ENCODE data around the gene TRPM7.
A peak's percentile ranks its signal among the peaks of the same experiment; 100 is the strongest.
"Not testable (repeated sequence)": the region's sequence is repeated elsewhere in the genome, so short reads cannot be mapped to it uniquely, and the experiment has no call there.

The TRPM7 gene

GRCh38 chr15:50697109-50697797, 10.7 kb upstream of the TRPM7 start:
- H3K9me3 ChIP-seq (ENCODE audit: insufficient read depth, low read length, severe bottlenecking), result no peaks in the 10 kb centered on the region
- no peaks in the 10 kb centered on the region for H3K4me1 ChIP-seq (ENCODE audit: insufficient read depth, low read length)

DNA sequence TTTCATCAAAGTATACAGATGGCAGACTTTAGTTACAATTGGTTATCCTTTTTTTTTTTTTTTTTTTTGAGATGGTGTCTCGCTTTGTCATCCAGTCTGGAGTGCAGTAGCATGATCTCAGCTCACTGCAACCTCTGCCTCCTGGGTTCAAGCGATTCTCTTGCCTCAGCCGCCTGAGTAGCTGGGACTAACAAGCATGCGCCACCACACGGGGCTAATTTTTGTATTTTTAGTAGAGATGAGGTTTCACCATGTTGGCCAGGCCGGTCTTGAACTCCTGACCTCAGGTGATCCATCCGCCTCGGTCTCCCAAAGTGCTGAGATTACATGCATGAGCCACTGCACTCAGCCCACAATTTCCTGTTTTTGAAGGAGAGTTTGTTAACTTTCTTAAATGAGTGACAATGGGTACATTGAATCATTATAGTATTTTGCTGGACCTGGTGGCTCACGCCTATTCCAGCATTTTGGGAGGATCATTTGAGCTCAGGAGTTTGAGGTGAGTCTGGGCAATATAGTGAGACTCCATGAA, 8.1 kb upstream of the TRPM7 start:
- not testable (repeated sequence) for DNase-seq; H3K9me3 ChIP-seq (ENCODE audit: insufficient read depth, low read length, severe bottlenecking); H3K4me1 ChIP-seq (ENCODE audit: insufficient read depth, low read length); H3K4me3 ChIP-seq (ENCODE audit: low read depth in 1 of 2, low read length in 2 of 2); H3K27me3 ChIP-seq (ENCODE audit: insufficient read depth, low read length, poor library complexity); H3K79me2 ChIP-seq (ENCODE audit: insufficient read depth, low read length); H3K27ac ChIP-seq (ENCODE audit: low read length); H2AFZ ChIP-seq (ENCODE audit: low read depth, low read length); H4K20me1 ChIP-seq (ENCODE audit: insufficient read depth, low read length); ATAC-seq (ENCODE audit: insufficient read depth, low read depth); H3K4me2 ChIP-seq (ENCODE audit: insufficient read depth, low read length); H3K9ac ChIP-seq (ENCODE audit: low read depth, low read length); H3K36me3 ChIP-seq (ENCODE audit: insufficient read depth, low read length)

More at GRCh38 chr15:50697109-50697797, 10.7 kb upstream of the TRPM7 start:
- DNase-seq (no peak), ATAC-seq (ENCODE audit: insufficient read depth, low read depth) (no peak)
- Histone ChIP-seq H3K4me3 (ENCODE audit: low read depth in 1 of 2, low read length in 2 of 2) (no peak overlapping the region), H3K9ac (ENCODE audit: low read depth, low read length) (no peak overlapping the region), H3K27ac (ENCODE audit: low read length) (no peak overlapping the region), H4K20me1 (ENCODE audit: insufficient read depth, low read length) (no peaks in the 10 kb centered on the region), H3K36me3 (ENCODE audit: insufficient read depth, low read length) (no peaks in the 10 kb centered on the region), H3K79me2 (ENCODE audit: insufficient read depth, low read length) (no peaks in the 10 kb centered on the region), H3K27me3 (ENCODE audit: insufficient read depth, low read length, poor library complexity) (no peaks in the 10 kb centered on the region), H2AFZ (ENCODE audit: low read depth, low read length) (no peak overlapping the region), H3K4me2 (ENCODE audit: insufficient read depth, low read length) (no peak overlapping the region)
- no peak for TF ChIP-seq EZH2 (IDR thresholded peaks at IDR 0.05; ENCODE audit: borderline replicate concordance, low read depth, low read length, severe bottlenecking)

GRCh38 chr15:50687302-50687902, 805 bp upstream of the TRPM7 start:
- TF ChIP-seq, protein P1, sequence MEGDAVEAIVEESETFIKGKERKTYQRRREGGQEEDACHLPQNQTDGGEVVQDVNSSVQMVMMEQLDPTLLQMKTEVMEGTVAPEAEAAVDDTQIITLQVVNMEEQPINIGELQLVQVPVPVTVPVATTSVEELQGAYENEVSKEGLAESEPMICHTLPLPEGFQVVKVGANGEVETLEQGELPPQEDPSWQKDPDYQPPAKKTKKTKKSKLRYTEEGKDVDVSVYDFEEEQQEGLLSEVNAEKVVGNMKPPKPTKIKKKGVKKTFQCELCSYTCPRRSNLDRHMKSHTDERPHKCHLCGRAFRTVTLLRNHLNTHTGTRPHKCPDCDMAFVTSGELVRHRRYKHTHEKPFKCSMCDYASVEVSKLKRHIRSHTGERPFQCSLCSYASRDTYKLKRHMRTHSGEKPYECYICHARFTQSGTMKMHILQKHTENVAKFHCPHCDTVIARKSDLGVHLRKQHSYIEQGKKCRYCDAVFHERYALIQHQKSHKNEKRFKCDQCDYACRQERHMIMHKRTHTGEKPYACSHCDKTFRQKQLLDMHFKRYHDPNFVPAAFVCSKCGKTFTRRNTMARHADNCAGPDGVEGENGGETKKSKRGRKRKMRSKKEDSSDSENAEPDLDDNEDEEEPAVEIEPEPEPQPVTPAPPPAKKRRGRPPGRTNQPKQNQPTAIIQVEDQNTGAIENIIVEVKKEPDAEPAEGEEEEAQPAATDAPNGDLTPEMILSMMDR (IDR thresholded peaks at IDR 0.05; ENCODE audit: borderline replicate concordance, extremely low read depth, low read length, poor library complexity, severe bottlenecking), result no peak
- TF ChIP-seq EZH2 (IDR thresholded peaks at IDR 0.05; ENCODE audit: borderline replicate concordance, low read depth, low read length, severe bottlenecking), result no peak
- Histone ChIP-seq H3K27ac (ENCODE audit: low read length) (peak overlapping the region; percentile 96), H4K20me1 (ENCODE audit: insufficient read depth, low read length) (peaks cover 24% of the 10 kb centered on the region; the same call in 1 of the 2 replicates), H3K27me3 (ENCODE audit: insufficient read depth, low read length, poor library complexity) (no peaks in the 10 kb centered on the region), H3K79me2 (ENCODE audit: insufficient read depth, low read length) (peaks cover 52% of the 10 kb centered on the region), H3K9me3 (ENCODE audit: insufficient read depth, low read length, severe bottlenecking) (no peaks in the 10 kb centered on the region), H3K4me1 (ENCODE audit: insufficient read depth, low read length) (peaks cover 44% of the 10 kb centered on the region), H3K4me2 (ENCODE audit: insufficient read depth, low read length) (peak overlapping the region; percentile 66), H3K9ac (ENCODE audit: low read depth, low read length) (peak overlapping the region; percentile 93), H3K36me3 (ENCODE audit: insufficient read depth, low read length) (peaks cover 28% of the 10 kb centered on the region), H2AFZ (ENCODE audit: low read depth, low read length) (peak overlapping the region; percentile 88), H3K4me3 (ENCODE audit: low read depth in 1 of 2, low read length in 2 of 2) (peak overlapping the region; percentile 50 to 99)
- ATAC-seq (ENCODE audit: insufficient read depth, low read depth) (peak; percentile 6; the same call in 2 of the 3 replicates), DNase-seq (no peak)

- Histone ChIP-seq H3K4me1 (ENCODE audit: insufficient read depth, low read length) (peaks cover 48% of the 10 kb centered on the region), H3K4me2 (ENCODE audit: insufficient read depth, low read length) (peak overlapping the region; percentile 66), H3K27me3 (ENCODE audit: insufficient read depth, low read length, poor library complexity) (no peaks in the 10 kb centered on the region), H2AFZ (ENCODE audit: low read depth, low read length) (peak overlapping the region; percentile 98), H3K36me3 (ENCODE audit: insufficient read depth, low read length) (peaks cover 28% of the 10 kb centered on the region), H3K4me3 (ENCODE audit: low read depth in 1 of 2, low read length in 2 of 2) (peak overlapping the region; percentile 99), H3K27ac (ENCODE audit: low read length) (peak overlapping the region; percentile 89), H3K9ac (ENCODE audit: low read depth, low read length) (peak overlapping the region; percentile 93), H4K20me1 (ENCODE audit: insufficient read depth, low read length) (peaks cover 30% of the 10 kb centered on the region; the same call in 1 of the 2 replicates), H3K9me3 (ENCODE audit: insufficient read depth, low read length, severe bottlenecking) (no peaks in the 10 kb centered on the region), H3K79me2 (ENCODE audit: insufficient read depth, low read length) (peaks cover 65% of the 10 kb centered on the region)
- DNase-seq, result peak; percentile 54
- ATAC-seq (ENCODE audit: insufficient read depth, low read depth), result peak; percentile 66
- TF ChIP-seq, protein P1 (IDR thresholded peaks at IDR 0.05; ENCODE audit: borderline replicate concordance, extremely low read depth, low read length, poor library complexity, severe bottlenecking), result no peak
- TF ChIP-seq EZH2 (IDR thresholded peaks at IDR 0.05; ENCODE audit: borderline replicate concordance, low read depth, low read length, severe bottlenecking), result no peak
Measured at GRCh38 chr15:50685976-50686468, 575 bp downstream of the TRPM7 start.
